ENCODE results near the gene SMPD4.
"Not testable (repeated sequence)": the region's sequence is repeated elsewhere in the genome, so short reads cannot be mapped to it uniquely, and the experiment has no call there.

The SMPD4 gene

DNA sequence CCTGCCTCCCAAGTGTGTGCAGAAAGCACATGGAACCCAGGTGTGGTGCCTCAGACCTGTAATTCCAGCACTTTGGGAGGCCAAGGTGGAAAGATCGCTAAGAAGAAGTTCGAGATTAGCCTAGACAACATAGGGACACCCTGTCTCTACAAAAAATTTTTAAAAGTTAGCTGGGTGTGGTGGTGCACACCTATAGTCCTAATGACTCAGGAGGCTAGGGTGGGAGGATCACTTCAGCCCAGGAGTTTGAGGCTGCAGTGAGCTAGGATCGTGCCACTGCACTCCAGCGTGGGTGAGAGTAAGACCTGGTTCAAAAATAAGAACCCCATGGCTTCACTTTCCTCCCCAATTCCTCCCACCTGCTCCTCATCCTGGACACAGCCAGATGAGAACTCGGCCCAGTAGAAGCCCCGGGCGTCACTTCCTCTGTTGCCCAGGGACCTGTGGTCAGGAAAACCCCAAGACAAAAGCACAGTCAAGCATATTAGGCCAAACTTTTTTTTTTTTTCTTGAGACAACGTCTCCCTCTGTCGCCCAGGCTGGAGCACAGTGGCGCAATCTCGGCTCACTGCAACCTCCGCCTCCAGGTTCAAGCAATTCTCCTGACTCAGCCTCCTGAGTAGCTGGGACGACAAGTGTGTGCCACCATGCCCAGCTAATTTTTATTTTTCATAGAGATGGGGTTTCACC lies 23.4 kb downstream of the SMPD4 start:
- DNase-seq: peak in 1 of 2 donors; percentile 70

DNA sequence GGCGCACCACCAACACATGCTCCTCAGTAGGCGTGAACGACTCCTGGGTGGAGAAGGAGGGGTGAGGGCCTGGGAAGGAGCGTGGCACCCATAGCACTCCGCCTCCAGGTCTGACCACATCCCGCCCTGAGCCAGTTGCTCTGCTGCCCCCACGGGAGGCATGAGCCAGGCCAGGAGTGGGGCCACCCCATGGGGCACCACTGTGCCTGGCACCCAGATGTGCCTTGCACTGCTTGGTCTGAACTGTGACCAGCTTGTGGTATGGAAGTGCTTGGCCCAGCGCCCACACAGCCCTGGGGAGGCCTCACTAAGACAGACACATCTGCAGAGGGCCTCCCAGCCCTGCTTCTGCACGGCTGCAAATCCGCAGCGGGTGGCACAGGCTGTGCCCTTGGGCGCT lies 24.0 kb downstream of the SMPD4 start:
- DNase-seq: peak in 1 of 2 donors; percentile 20

DNA sequence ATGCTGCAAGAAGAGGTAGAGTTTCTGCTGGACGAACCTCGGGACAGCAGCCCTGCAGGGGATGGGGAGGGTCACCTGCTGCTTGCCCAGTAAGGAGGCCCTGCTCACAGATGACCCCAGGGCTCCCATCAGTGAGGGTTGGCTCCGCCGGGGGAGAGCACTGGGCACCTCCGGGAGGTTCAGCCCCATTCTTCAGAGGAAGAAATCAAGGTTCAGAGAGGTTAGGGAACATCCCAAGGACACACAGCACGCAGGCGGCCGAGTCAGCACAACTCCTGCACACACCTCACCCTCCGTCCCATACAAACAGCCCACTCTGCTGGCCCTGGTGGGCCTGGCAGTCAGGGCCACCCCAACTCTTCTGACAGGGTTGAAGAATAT lies 24.8 kb downstream of the SMPD4 start:
- no peak for DNase-seq

DNA sequence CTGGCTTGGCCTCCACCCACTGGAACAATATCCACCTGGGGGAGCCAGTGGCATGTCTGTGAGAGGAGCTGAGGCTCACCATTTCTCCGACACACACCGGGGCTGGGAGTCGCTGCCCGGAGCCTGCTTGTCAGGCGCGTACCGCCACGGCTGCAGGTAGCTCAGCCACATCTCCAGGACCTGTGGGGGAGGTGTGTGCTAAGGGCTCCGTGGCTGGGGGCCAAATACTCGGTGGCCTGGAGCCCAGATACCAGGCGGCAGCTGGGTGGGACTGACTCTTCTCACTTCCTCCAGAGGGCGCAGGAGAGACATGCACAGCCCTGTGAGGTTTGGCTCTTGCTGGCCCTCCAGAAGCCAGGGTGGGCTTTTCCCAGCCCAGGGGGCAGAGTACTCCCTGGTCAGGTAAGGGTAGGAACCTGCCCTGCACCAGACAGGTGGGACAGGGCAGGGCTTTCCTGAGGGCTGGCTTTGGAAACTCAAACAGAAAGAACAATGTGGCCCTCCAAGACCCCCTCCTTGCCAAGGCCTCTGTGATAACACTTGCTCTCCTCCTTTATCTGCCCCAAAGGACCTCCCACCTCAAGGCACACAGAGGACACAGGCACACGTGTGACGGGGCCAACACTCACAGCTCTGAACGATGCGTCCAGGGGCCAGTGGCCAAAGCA lies 25.3 kb downstream of the SMPD4 start:
- DNase-seq: peak; percentile 19 to 25

DNA sequence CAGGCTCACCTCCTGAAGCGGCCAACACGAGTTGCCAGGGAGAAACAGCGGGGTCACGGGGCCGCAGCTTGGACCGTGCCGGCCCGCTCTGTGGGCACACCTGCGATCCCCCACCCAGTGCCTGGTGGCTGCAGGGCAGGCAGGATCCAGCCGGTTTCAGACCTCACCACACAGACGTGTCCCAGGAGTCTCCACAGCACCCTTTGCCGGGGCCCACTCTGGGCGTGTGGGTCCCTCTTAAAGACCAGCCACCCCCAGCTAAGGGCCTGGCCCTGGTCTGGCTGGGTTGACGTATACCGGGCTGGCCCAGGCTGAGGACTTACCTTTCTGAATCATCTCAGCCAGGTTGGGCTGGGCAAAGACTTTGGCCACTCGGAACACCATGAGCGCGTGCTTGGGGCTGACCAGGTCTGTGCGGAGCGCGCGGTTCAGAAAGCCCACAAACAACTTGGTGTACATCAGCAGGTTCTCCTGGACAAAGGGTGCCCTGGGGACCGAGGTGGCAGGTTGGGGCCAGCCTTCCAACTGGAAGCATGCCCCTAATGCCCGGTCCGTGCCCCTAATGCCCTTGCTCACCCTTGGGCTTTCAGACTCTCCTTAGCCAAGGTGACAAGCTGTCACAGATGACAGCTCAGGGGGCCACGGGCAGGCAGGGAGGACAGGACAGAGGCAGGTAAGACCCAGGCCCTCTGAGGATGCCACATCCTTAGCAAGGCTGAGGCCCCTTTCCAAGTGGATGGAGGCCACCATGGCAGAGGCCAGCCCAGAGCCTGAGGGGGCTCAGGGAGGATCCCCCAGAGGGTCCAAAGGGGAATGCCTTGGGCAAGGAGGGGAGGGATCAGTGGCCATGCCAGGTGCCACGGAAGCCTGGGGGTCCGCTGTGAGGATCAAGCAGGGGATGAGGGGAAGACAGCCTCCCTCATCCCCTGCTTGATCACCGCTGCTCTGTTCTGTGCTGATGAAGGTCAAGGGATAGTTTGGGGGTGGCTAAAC lies 26.3 kb downstream of the SMPD4 start:
- DNase-seq: no peak

DNA sequence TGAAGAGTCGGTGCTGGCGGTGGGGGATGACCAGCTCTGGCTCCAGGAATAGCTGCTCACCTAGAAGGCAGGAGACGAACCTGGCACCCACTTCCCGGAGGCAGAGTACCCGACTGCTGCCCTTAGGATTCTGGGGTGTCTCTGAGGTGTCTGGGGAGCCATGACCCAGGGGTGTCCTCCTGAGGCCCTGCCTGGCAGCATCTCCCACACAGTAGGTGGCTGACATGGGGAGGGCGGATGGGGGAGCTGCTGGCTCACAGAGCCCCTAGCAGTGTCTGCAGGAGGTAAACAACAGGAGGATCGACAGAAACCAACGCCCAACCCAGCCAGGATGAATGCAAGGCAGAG lies 27.0 kb downstream of the SMPD4 start:
- DNase-seq: not testable (repeated sequence)

DNA sequence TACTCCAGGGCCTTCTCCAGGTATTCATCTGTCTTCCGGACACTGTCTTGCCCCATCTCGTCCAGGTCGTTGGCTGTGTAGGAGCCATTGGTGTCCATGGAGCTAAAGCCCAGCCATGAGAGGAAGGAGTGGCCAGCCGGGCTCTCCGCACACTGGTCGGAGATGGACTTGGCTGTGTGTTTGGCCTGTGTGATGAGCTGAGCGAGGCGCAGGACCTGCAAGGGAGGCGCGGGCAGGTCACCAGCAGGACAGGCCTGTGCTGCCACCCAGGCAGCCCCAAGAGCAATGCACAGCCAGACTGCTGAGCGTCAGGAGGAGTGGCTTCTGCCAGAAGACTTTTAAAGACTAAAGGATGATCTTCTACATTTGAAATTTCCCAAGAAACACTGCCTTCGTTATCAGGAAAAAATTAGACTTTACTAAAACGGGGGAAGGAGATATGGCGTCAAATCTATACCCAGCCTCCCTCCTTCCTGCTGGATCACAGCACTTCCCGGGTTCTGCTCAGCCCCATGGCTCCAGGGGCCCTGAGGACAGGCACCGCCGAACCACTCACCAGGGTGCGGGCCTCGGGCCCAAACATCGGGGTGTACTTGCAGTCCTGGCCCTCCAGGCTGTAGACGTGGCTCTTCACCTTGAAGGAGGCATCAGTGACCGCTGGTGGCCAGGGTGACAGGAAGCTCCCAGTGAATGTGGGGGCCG lies 27.5 kb downstream of the SMPD4 start:
- not testable (repeated sequence) for DNase-seq

DNA sequence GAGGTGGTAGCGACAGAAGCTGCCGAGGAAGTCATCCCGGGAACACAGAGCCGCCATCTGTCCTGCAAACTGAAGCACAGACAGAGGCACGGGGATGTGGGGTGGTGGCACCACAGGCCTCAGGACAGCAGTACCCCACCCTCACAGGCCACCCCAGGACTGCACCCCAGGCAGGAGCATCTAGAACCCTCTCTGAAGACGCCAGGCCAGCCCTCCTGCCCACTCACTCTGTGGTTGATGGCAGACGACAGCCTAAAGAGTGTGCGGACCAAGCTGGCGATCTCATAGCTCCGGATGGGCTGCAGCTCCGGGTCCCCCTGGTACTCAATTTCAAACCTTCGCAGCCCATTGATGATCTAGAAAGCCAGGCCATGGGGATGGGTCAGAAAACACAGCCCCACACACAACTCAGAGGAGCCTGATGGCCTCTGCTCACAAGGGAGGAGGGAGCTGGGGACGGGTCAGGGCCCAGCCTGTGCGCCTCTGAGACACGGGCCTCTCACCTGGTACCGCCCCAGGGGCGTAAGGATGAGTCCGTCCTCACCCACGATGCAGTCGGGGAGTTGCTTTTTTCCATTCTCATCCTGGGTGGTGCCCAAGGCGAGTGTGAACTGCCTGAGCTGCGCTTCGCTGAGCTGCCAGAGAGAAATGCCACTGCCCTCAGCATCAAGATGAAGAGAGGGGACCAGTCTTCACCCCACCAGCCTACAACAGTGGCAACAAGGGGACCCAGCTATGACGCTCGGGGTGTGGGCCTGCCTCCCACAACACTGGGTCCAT lies 28.4 kb downstream of the SMPD4 start:
- DNase-seq: no peak

DNA sequence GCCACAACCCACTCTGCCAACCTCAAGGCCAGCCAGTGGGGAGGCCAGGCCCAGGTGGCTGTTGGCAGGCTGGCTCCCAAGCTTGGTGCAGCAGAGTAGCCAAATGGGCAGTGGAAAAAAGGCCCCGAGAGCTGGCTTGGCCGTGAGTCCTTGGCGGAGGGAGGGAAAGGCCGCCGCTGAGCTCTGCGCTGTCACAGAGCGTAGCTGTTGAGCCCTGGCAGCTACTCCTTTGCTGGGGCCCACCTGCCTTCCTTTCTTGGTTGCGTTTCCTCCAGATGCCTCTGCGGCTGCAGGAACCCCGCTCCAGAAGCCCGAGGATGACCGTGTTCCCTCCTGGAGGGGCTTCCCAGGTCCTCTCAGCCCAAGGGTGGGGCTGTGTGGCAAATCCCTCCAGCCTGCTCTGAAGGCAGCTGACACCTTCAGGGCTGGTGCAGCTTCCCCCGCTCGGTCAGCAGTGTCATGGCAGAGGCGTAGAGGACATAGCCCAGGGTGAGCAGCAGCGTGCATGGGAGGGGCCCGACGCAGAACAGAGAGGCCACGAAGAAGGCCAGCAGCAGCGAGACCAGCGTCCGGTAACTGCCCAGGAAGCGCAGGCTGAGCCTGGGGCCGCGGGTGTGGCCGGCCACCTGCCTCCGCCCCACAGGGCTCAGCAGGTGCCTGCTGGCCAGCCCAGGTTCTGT lies 29.1 kb downstream of the SMPD4 start:
- DNase-seq: not testable (repeated sequence)

DNA sequence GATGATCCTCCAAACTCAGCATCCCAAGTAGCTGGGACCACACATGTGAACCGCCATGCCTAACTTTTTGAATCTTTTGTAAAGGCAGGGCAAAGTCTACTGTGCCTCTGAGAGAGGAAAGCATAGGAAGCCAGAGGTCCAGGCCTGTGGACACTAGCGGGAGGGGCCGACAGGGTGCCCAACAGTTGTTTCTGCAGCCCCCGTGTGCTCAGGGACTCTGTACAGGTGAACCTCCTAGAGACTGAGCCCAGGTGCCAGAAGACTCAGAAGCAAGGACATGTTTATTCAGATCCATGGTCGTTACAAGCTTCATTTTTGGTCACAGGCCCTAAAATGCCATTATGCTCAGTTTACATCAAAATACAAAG lies 30.3 kb downstream of the SMPD4 start:
- DNase-seq: not testable (repeated sequence)

DNA sequence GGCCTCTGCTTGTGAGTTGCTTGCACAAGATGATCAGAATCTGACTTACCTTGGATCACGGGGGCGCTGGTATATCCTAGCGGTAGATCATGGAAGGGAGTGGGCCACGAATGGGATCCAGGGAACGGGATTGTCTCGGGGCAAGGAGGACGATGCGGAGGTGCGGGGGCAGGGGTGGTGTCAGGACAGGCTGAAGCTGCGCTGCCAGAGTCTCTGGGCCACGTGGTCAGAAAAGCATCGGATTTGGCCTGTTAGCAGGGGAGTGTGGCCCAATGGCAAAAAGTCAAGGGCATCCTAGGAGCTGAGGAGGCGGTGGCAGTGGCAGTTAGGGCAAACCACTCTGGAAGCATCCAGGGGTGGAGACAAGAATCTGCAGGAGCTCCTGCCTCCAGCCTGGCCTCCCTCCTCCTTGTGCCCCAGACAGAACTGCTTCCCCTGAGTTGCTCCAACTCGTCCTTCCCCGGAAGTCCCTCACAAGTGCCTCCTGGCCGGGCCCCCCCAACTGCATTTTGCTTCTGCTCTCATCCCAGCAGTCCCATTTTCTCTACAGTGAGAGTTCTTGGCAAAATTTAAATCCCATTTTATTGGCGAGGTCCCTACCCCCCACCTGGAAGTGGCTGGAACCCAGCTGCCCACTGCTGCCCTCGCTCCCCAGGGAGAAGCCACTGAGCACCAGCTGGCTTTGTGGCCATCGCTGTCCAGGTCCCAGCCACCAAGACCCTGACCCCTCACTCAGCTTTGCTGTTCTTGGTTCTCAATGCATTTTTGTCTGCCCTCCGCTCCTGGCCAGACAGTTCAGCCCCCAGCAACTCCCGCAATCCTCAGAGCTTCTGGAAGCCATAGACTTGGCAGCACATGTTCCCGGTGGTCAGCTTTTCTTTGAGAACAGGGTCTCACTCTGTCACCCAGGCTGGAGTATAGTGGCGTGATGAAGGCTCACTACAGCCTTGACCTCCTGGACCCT lies 30.9 kb downstream of the SMPD4 start:
- no peak for DNase-seq

DNA sequence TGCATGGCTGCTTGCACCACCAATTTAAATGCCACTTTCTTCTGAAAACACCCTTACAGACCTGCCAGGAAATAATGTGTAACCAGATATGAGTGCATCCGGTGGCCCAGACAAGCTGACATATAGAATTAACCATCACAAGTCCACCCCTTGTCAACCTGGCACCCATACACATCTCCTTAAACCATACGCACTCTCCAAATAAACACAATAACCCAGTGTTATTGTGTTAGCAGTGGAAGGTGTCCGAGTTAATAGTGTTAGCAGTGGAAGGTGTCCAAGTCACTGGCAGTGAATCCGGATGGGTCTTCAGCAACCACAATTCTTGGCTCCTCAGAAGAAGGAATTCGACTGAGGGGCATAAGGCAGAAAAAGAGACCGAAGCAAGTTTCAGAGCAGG lies 32.9 kb downstream of the SMPD4 start:
- not testable (repeated sequence) for DNase-seq

DNA sequence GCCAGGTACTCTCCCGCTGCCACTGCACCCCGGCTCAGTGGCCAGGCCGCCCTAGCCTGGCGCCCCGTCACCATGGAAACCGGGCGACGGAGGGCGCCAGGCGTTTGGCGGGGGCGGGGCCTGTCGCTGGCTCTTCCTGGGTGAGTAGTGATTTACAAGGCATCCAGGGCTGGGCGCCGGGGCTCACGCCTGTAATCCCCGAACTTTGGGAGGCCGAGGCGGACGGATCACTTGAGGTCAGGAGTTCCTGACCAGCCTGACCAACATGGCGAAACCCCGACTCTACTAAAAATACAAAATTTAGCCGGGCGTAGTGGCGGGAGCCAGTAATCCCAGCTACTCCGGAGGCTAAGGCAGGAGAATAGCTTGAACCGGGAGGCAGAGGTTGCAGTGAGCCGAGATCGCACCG lies 36.4 kb downstream of the SMPD4 start, which contains the start of gene CCDC74B:
Gene CCDC74B (minus strand): TSS at position 107 of the 409 bp plus-strand sequence. CDS start 116 bp downstream, outside the sequence.
- DNase-seq: peak; percentile 60 to 71

DNA sequence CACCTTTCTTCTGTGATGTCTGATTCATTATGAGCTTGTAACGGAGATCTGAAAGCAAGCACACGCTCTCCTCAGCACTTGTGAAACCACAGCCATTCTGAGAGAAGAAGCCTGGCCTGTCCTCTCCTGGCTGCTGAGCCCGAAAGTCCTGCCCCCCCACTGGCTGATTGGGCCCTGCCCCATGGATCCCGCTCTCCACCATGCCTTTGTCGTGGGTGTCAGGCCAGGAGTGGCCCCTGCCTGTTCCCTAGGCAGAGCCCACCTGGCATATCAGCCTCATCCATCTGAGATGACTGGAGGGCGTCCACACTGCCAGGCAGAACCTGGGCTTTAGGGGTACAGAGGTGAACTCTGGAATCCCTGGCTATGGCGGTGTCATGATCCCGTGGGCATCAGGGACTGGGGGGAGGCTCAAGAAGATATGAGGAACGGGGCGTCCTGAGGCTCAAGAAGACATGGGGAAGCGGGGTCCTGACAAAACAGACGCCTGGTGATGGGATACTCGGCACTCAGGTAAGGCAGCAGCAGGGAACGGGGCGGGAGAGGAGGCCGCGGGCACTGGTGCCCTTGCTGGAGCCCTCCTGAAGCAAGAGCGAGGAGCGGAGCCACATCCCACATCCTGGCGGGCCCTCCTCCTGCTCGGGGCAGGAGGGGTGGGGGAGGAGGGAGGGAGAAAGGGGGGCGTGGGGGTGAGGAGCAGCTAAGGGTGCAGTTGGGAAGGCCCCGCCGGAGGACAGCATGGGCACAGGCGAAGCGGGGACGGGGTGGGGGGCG lies 37.9 kb downstream of the SMPD4 start:
- not testable (repeated sequence) for DNase-seq

DNA sequence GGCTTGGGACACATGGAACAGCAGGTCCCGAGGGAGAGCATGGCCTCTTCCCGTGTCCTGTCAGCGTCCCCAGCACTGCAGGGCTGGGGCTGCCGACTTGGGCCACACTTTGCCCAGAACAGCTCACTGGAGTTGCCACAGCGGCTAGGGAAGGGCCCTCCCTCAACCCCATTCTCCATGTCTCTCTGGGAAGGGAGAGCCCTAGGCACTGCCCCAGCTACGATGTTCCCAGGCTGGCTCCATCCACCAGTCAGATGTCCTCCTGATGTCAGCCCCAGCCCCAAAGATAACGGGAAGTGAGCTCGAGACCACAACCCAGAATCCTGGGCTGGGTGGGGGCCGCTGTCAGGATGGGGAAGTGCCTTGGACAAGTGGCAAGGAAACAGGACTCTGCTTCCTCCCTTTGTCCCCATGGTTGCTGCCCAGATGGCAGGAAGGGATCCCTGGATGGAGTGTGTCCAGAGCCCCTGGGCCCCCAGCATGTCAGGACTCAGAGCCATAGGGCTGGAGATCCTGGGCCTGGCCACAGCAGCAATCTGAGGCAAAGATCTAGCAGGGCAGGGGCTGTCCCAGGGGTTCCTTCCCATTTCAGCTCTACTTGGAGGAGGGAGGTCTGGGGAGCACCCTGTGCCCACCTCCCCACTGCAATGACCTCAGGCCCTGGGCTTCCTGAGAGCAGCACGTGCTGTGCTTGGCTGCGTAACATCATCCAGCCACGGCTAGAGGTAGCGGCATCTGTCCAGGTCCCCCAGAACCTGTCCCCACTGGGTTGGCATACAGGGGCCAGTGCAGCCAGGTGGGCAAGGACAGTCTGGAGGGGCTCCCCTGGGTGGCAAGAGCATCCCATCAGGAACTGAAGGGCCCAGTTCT lies 38.8 kb downstream of the SMPD4 start:
- not testable (repeated sequence) for DNase-seq

DNA sequence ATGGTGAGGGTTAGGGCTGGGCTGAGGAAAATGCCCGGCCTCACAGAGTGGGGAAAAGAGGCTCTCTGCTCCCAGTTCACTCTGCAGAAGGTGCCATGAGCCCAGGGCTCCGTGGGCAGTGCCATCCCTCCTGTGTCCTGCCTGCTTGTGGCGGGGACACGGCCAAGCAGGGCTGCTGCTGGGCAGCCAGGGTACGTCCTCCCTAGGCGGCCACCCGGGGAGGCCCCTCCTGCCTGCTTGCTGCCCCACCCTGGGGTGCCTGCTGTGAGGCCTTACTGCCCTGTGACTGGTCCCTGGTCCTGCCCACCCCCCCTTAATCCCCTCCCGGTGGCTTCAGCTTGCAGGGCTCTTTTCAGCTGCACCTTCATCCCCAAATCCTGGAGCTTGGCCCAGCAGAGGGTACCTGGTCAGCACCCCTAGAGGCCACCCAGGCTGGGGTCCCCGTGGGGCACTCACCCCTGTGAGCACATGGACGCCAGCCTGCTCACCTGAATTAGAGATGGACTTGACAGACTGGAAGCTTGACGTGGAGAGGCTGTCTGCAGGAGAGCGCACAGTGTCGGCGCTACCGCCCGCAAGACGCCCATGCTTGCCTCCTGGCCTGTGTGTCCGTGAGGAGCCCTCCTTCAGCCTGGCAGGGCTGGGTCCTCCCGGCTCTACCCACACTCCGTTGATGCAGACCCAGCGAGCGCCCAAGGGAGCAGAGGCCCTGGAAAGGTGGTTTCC lies 39.6 kb downstream of the SMPD4 start:
- not testable (repeated sequence) for DNase-seq

DNA sequence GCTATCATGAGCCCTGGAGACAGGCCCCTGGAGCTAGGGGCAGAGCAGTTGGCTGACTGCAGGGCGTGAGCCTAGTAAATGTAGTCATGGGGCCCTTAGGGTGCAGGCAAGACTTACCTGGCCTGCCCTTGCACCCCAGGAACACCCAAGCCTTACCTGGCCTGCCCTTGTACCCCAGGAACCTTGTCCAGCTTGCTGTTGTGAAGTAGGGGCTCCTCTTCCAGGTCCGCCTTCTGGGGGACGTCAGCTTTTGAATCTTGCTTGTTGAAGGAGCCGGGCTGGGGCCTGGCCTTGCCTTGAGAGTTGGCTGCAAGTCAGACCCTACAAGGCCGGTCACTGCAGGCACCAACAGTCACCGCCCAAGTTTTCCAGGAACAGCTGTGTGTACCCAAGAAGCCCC lies 40.4 kb downstream of the SMPD4 start:
- DNase-seq: not testable (repeated sequence)
